GM10248 (cell line): Measurements from ENCODE around the gene CHCHD6.

Source experiments
- CTCF ChIA-PET: fragments of 300-600 bp; sonication (Branson Sonifier 250); formaldehyde crosslinking; extraction: SDS; loops from one replicate; lab custom pipeline; 2021; ENCODE audit warnings: antibody characterized with exemption; lab: Yijun Ruan, JAX
- POLR2A ChIA-PET: fragments of 350-650 bp; sonication (Branson Sonifier 250); formaldehyde crosslinking; extraction: SDS; loops from one replicate; lab custom pipeline; 2020; ENCODE audit warnings: antibody characterized with exemption; lab: Yijun Ruan, JAX
- DNase-seq: peaks from one replicate; pipeline ENCODE4 v3.0.0; 2012; ENCODE audit errors: extremely low spot score
- CTCF ChIP-seq: IDR thresholded peaks from 2 replicates; pipeline ENCODE4 v1.5.1; 2012; ENCODE audit warnings: mild to moderate bottlenecking, low read depth; ENCODE audit errors: extremely low read depth, missing control alignments, control extremely low read depth

CHCHD6 gene

GRCh38 chr3:126766653-126767052, 62.6 kb downstream of the CHCHD6 start:
- ChIA-PET POLR2A (no interaction called here), CTCF (interaction anchor here (1.7 kb wide), 1 partner anchor 15 kb away, joined by 7 read pairs; no protein-coding TSS in a partner anchor)
- DNase-seq, result no peak
- no peak for TF ChIP-seq CTCF

GRCh38 chr3:126768903-126769302, 64.9 kb downstream of the CHCHD6 start:
- POLR2A ChIA-PET, result no interaction called here
- TF ChIP-seq CTCF, result no peak
- no peak for DNase-seq
- CTCF ChIA-PET, result no interaction called here

DNA sequence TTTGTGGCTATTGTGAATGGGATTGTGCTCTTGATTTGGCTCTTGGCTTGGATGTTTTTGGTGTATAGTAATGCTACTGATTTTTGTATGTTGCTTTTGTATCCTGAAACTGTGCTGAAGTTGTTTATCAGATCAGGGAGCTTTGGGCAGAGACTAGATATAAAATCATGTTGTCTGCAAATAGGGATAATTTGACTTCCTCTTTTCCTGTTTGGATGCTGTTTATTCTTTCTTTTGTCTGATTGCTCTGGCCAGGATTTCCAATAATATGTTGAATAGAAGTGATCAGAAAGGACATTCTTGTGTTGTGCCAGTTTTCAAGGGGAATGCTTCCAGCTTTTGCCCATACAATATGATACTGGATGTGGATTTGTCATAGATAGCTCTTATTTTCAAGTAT, 66.1 kb downstream of the CHCHD6 start:
- ChIA-PET POLR2A (no interaction called here), CTCF (interaction anchor here (2.5 kb wide), 1 partner anchor 17 kb away, joined by 8 read pairs; no protein-coding TSS in a partner anchor)
- TF ChIP-seq CTCF, result no peak
- DNase-seq, result no peak

DNA sequence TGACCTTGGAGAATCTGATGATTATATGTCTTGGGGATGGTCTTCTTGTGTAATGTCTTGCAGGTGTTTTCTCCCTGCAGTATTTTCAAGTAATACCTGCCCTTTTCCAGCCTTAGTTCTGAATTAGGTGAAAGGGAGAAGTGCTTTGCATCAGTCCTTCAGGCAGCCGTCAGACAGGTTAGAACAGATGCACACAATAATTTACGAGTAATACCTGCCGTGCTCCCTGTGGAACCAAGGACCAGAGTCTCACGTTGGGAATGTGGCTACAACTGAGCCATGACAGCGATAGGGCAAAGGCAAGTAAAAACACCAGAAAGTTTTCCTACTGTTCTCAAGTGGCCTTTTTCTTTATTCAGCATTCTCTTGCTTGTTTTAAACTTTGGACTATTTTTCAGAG, 69.1 kb downstream of the CHCHD6 start:
- DNase-seq, result no peak
- TF ChIP-seq CTCF, result no peak
- ChIA-PET CTCF (interaction anchor here (1.6 kb wide), 1 partner anchor 12 kb away, joined by 3 read pairs; no protein-coding TSS in a partner anchor), POLR2A (no interaction called here)

DNA sequence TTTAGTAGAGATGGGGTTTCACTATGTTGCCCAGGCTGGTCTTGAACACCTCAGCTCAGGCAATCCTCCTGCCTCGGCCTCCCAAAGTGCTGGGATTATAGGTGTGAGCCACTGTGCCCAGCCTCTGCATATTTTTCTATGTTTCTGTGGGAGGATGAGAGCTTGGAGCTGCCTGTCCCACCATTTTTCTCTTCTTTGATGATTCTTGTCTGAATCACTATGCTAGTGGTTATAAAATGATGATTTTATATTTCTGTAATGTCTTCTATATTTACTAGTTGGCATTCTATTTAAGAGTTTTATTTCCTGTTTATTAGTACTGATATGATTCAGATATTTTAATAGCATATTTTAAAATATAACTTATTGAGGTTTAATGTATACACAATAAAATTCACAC, 69.7 kb downstream of the CHCHD6 start:
- TF ChIP-seq CTCF, result no peak
- no peak for DNase-seq
- POLR2A ChIA-PET, result no interaction called here
- CTCF ChIA-PET, result interaction anchor here (1.0 to 1.6 kb wide), 2 partner anchors 11 to 20 kb away, joined by 3 read pairs; no protein-coding TSS in a partner anchor

- TF ChIP-seq CTCF, result no peak
- POLR2A ChIA-PET, result no interaction called here
Measured at GRCh38 chr3:126777366-126777765, 73.3 kb downstream of the CHCHD6 start.

GRCh38 chr3:126780666-126781065, 76.6 kb downstream of the CHCHD6 start:
- CTCF ChIA-PET, result interaction anchor here (1.2 kb wide), 1 partner anchor 35 kb away, joined by 4 read pairs; no protein-coding TSS in a partner anchor
- TF ChIP-seq CTCF, result no peak
- no peak for DNase-seq
- POLR2A ChIA-PET, result no interaction called here

More at GRCh38 chr3:126777366-126777765, 73.3 kb downstream of the CHCHD6 start:
- CTCF ChIA-PET, result interaction anchor here (1.0 to 1.1 kb wide), 4 partner anchors 17 to 26 kb away, joined by 3 read pairs; no protein-coding TSS in a partner anchor
- DNase-seq, result no peak
